ENCODE results near the gene OXLD1.

Gene OXLD1

GRCh38 chr17:81655378-81656117 lies 10.9 kb downstream of the OXLD1 start:
- DNase-seq (ENCODE audit: low read depth in 3 of 3, low spot score in 1 of 3): no peak

DNA sequence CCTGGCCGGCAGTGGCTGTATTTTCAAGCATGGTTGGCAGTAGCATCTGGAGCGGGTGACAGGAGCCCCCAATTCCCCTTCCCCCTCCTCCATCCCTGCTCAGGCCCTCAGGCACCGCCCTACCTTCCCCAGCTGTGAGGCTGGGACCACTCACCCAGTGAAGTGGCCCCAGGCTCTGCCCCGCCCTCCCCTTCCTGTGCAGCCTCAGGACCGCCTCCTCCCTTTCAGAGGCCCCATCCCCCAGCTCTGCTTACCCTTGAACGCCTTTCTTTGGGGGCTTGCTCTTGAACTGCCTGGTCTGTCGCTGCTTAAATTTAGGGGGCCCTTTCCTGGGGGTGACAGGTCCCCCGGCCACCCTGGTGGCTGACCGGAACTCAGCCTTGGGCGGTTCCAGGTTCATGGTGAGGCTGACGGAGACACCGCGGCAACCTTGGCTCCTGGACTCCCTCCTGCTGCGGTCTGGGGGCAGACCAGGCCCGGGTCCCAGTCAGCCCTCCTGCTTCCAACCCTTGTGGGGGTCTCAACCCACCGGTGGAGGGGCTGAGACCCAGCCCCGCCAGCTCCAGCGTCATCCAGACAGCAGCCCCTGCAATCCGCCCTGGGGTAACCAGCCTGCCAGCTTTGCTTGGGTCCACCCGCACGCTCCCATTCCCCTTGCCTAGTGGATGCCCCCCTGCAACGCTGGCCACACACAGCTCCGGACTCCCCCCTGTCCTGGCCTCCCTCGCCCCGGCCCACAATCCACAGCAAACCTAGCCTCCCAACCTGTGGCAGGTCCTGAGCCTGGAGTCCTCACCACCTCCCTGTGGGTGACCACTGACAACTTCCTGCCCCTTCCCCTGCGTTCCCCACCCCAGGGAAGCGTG lies 13.3 kb downstream of the OXLD1 start:
- no peak for DNase-seq (ENCODE audit: low read depth in 3 of 3, low spot score in 1 of 3)

- no peak for DNase-seq (ENCODE audit: low read depth in 3 of 3, low spot score in 1 of 3)
These were observed 14.7 kb downstream of the OXLD1 start for GRCh38 chr17:81651692-81652091.

GRCh38 chr17:81650951-81651350 lies 15.5 kb downstream of the OXLD1 start:
- DNase-seq (ENCODE audit: low read depth in 3 of 3, low spot score in 1 of 3): no peak

DNA sequence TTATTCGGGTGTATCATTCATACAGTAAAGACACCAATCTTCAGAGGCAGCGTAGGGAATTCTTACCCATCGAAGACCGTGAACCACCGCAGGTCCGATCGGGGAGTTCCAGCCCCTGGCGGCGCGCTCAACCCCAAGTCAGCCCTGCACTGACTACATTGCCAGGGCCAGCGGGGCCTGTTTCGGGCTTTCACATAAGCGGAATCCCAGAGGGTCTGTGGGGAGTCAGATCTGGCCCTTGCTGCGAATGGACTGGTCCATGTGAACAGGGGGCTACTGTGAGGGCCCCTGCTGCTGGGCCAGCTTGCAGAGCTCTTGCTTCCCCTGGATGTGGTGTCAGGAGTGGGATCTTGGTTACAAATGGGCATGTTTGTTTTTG lies 17.7 kb downstream of the OXLD1 start:
- no peak for DNase-seq (ENCODE audit: low read depth in 3 of 3, low spot score in 1 of 3)

DNA sequence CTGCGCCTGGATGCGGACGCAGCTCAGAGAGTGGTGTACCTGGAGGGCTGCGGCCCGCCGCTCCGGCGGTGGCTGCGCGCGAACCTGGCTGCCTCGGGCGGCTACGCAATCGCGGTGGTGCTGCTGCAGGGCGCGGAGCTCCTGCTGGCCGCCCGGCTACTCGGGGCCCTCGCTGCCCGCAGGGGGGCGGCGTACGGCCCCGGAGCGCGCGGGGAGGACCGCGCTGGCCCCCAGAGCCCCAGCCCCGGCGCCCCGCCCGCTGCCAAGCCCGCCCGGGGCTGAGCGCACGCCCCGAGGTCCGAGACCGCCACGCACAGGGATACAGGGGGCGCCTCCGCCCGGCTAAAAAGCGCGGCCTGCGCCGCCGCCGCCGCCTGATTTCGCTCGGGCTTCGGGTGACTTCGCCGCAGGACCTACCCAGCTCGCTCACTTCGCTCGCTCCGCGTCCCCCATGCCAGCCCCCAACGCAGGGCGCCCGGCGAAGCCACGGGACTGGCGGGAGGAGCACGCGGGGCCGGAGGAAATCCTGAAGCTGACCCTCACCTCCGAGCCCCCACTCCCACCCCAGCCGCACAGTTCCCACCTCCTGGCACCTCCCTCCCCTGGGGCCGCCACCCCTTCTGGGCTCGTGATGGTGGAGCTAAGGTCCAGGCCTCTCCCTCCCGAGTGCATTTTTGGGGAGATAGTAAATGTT lies 18.2 kb downstream of the OXLD1 start:
- DNase-seq (ENCODE audit: low read depth in 3 of 3, low spot score in 1 of 3): no peak

DNA sequence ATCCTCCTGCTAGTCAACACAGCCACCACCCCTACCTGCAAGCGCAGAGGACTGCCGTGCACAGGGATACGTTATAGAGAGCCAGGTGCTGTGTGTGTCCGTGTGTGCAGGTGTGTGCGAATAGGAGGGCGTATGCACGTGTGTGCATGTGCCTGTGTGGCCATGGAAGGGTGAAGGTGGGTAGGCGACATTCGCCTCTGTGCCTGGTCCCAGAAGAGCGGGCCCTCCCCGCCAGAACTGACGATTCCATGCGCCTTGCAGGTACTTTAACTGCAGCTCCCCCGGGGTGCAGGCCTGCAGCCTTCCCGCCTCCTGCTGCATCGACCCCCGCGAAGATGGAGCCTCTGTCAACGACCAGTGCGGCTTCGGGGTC lies 18.8 kb downstream of the OXLD1 start:
- DNase-seq (ENCODE audit: low read depth in 3 of 3, low spot score in 1 of 3): no peak

- no peak for DNase-seq (ENCODE audit: low read depth in 3 of 3, low spot score in 1 of 3)
These were observed 19.4 kb downstream of the OXLD1 start for GRCh38 chr17:81646869-81647600.

- no peak for DNase-seq (ENCODE audit: low read depth in 3 of 3, low spot score in 1 of 3)
These were observed 21.1 kb downstream of the OXLD1 start for GRCh38 chr17:81644976-81645952.

DNA sequence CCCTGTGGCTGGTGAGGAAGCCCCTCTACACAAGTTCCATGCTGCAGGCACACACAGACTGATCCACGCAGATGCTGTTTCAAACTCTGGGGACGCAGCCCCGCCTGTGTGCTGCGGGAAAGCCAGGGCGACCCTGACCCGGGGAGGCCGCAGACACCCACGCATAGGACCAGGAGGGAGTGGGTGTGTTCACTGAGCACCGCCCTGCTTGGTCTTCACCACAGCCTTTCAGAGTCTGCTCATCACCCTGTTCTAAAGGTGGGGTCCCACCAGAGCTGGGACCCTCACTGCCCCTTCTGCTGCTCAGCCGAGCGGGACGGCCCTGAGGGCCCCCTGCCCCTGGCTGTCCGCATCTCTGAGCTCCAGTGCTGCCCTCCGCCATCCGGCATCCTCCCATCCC lies 21.9 kb downstream of the OXLD1 start:
- no peak for DNase-seq (ENCODE audit: low read depth in 3 of 3, low spot score in 1 of 3)

DNA sequence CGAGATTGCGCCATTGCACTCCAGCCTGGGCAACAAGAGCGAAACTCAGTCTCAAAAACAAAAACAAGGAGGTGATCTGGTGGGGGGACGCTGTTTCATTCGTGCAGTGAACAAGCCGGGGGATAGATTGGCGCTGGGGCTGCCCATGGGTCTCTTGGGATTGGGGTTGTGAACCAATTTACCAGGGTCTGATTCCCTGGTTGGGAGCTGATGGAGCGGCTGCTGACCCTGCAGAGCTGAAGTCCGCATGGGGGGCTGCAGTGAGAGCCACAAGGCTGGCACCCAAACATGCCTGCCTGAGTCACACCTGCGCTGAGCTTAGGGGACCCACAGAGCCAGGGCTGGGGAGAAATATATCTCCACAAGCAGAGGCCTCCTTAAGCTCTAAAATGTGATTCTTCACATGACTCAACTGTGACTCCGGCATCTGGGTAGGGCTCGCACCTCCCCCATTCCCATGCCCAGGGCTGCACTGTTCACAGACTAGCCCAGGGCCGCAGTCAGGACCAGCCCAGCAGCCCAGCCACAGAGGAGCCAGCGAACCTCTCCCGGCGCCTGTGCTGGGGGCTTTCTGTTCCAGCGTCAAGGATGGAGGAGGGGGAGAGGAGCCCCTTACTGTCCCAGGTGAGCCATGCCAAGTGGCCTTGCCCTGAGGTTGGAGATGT lies 24.4 kb downstream of the OXLD1 start:
- DNase-seq (ENCODE audit: low read depth in 3 of 3, low spot score in 1 of 3): no peak

DNA sequence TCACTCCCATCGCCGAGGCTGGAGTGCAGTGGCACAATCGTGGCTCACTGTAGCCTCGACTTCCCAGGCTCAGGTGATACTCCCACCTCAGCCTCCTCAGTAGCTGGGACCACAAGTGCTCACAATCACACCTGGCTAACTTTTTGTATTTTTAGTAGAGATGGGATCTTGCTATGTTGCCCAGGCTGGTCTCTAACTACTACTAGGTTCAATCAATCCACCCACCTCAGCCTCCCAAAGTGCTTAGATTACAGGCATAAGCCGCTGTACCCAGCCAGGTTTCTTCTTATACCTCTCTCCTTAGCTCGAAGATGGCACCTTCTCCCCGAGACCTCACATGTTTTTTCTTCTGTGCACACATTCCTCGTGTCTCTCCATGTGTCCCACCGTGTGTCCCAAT lies 26.4 kb downstream of the OXLD1 start:
- DNase-seq (ENCODE audit: low read depth in 3 of 3, low spot score in 1 of 3): no peak

DNA sequence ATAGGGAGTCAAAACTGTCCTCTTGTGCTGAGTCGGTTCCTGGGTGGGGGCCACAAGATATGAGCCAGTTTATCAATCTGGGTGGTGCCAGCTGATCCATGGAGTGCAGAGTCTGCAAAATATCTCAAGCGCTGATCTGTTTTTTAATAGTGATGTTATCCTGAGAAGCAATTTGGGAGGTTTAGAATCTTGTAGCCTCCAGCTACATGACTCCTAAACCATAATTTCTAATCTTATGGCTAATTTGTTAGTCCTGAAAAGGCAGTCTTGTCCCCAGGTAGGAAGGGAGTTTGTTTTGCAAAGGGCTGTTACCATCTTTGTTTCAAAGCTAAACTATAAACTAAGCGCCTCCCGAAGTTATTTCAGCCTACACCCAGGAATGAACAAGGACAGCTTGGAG lies 27.7 kb downstream of the OXLD1 start:
- no peak for DNase-seq (ENCODE audit: low read depth in 3 of 3, low spot score in 1 of 3)

DNA sequence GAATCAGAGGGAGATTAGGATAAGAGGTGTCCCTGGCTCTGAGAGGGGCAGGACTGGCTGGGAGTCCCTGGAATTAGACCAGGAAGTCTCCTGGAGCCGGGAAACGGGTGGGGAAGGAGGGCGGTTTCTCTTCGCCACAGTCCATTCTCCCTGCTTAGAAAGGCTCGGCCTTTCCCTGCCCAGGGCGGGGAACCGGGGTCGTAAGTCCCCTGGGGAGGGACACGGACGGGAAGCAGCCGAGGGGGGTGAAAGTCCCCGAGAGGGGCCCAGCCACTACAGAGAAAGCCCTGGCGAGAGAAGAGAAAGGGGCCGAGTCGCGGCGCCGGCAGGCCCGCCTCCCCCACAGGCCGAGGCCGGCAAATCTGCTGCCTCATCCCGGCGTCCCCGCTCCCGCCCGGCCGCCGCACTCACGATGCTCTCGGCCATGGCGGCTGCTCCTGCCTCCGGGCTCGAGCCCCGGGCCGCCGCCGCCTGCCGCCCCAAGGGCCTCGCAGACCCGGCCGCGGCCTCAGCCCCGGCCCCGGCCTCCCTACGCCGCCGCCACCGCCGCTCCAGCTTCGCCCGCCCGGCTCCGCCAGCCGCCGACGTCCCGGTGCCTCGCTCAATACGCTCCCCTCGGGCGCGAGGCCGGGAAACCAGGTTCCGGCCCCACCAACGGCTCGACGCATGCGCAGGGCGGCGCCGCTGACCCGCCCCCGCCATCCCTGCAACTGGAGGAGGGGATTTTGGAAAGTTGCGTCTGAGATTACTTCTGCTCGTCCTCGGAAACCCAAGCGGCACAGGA lies 29.7 kb downstream of the OXLD1 start, which contains the start of the genes NPLOC4 and TSPAN10:
NPLOC4 (minus strand) TSS at position 608 of the 784 bp plus-strand sequence; CDS start at position 426, 182 bp downstream.
TSPAN10 (plus strand) TSS at position 692 of the 784 bp plus-strand sequence. CDS start 5,217 bp downstream, outside the sequence.
- peak; percentile 65 to 87 (median 75) for DNase-seq (ENCODE audit: low read depth in 3 of 3, low spot score in 1 of 3)

GRCh38 chr17:81635973-81636504 lies 30.4 kb downstream of the OXLD1 start:
- DNase-seq (ENCODE audit: low read depth in 3 of 3, low spot score in 1 of 3): no peak

DNA sequence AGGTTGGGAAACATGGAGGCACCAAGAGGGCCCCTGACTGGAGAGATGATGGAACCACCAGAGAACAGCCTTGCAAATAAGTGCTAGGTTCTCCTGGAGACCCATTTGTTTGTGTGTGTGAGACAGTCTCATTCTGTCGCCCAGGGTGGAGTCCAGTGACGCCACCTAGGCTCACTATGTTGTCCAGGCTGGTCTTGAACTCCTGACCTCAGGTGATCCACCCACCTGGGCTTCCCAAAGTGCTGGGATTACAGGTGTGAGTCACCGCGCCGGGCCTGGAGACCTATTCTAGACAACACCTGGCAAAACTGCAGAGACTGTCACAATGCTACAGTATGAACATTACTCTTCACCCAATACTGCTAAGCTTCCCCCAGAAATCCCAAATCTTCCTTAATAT lies 31.0 kb downstream of the OXLD1 start:
- no peak for DNase-seq (ENCODE audit: low read depth in 3 of 3, low spot score in 1 of 3)

DNA sequence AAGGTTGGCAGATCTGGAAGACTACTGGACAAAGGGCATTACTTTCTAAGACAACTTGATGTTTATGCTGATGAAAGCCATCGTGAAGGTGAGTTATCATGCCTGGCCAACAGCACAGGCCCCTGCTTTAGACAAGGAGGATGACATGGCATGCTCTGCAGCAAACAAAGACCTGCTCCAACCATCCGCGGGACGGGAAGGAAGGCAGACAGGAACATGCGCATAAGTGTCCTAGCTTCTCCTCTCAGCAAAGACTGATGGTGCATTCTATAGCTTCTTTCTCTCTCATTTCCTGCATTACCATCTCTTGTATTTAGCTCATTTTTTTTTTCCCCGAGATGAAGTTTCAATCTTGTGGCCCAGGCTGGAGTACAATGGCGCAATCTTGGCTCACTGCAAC lies 34.9 kb downstream of the OXLD1 start:
- no peak for DNase-seq (ENCODE audit: low read depth in 3 of 3, low spot score in 1 of 3)

DNA sequence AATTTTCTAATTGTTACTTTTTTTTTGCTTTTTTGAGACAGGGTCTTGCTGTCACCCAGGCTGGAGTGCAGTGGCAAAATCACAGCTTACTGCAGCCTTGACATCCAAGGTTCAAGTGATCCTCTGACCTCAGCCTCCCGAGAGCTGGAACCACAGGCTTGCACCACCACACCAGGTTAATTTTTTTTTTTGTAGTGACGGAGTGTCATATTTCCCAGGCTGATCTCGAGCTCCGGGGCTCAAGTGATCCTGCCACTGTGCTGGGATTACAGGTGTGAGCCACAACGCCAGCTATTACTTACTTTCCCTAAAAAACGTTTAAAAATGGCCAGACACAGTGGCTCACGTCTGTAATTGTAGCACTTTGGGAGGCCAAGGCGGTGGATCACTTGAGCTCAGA lies 36.1 kb downstream of the OXLD1 start:
- DNase-seq (ENCODE audit: low read depth in 3 of 3, low spot score in 1 of 3): no peak
